ENCODE measurements around the gene LMLN.

The LMLN gene

GRCh38 chr3:198019115-198019514 lies 59.1 kb downstream of the LMLN start:
- TF ChIP-seq CTCF (IDR thresholded peaks at IDR 0.05) (no peak), ZFX (IDR thresholded peaks at IDR 0.05; ENCODE audit: borderline replicate concordance) (no peak)
- H3K27ac ChIP-seq = no peak overlapping the region

GRCh38 chr3:198021320-198021719 lies 61.3 kb downstream of the LMLN start:
- H3K27ac ChIP-seq = no peak overlapping the region
- TF ChIP-seq CTCF (IDR thresholded peaks at IDR 0.05) (no peak), ZFX (IDR thresholded peaks at IDR 0.05; ENCODE audit: borderline replicate concordance) (no peak)

GRCh38 chr3:198022604-198023003 lies 62.6 kb downstream of the LMLN start:
- no peak overlapping the region for H3K27ac ChIP-seq
- TF ChIP-seq CTCF (IDR thresholded peaks at IDR 0.05) (no peak), ZFX (IDR thresholded peaks at IDR 0.05; ENCODE audit: borderline replicate concordance) (no peak)

- H3K27ac ChIP-seq = no peak overlapping the region
- TF ChIP-seq CTCF (IDR thresholded peaks at IDR 0.05) = no peak
- TF ChIP-seq ZFX (IDR thresholded peaks at IDR 0.05; ENCODE audit: borderline replicate concordance) = no peak
Observed at GRCh38 chr3:198025644-198026043, 65.6 kb downstream of the LMLN start.

- no peak for TF ChIP-seq ZFX (IDR thresholded peaks at IDR 0.05; ENCODE audit: borderline replicate concordance)
- TF ChIP-seq CTCF (IDR thresholded peaks at IDR 0.05) = no peak
- H3K27ac ChIP-seq = no peak overlapping the region
Observed at GRCh38 chr3:198026620-198027019, 66.6 kb downstream of the LMLN start.

- TF ChIP-seq CTCF (IDR thresholded peaks at IDR 0.05) (no peak), ZFX (IDR thresholded peaks at IDR 0.05; ENCODE audit: borderline replicate concordance) (no peak)
- H3K27ac ChIP-seq = no peak overlapping the region
Observed at GRCh38 chr3:198027045-198027798, 67.2 kb downstream of the LMLN start.

GRCh38 chr3:198027799-198028390 lies 67.9 kb downstream of the LMLN start:
- H3K27ac ChIP-seq = no peak overlapping the region
- no peak for TF ChIP-seq CTCF (IDR thresholded peaks at IDR 0.05)
- no peak for TF ChIP-seq ZFX (IDR thresholded peaks at IDR 0.05; ENCODE audit: borderline replicate concordance)
